GM12875 (cell line): ENCODE measurements around the gene LST1.

Experiments
- H3K4me3 ChIP-seq: one replicate; pipeline ENCODE4 v1.5.1; 2011; ENCODE audit warnings: low read depth, low read length, control low read depth
- CTCF ChIP-seq: IDR thresholded peaks from 2 replicates; pipeline ENCODE4 v1.5.1; 2011; ENCODE audit warnings: low read depth, mild to moderate bottlenecking, control low read depth, inconsistent platforms, low read length, moderate library complexity, borderline replicate concordance; ENCODE audit not compliant: insufficient read depth

LST1 gene

GRCh38 chr6:31607317-31607716 lies 21.2 kb downstream of the LST1 start:
- no peak for TF ChIP-seq CTCF
- no peak overlapping the region for H3K4me3 ChIP-seq

GRCh38 chr6:31609519-31610406 lies 23.7 kb downstream of the LST1 start:
- H3K4me3 ChIP-seq, result no peak overlapping the region
- no peak for TF ChIP-seq CTCF

GRCh38 chr6:31610968-31611367 lies 24.9 kb downstream of the LST1 start:
- H3K4me3 ChIP-seq, result no peak overlapping the region
- no peak for TF ChIP-seq CTCF

GRCh38 chr6:31614075-31614619 lies 28.1 kb downstream of the LST1 start:
- H3K4me3 ChIP-seq, result no peak overlapping the region
- no peak for TF ChIP-seq CTCF

GRCh38 chr6:31614684-31615578 lies 28.9 kb downstream of the LST1 start, which contains the start of gene AIF1:
Gene AIF1, plus strand, starts transcription at chr6:31615234. Its CDS starts 96 bp downstream, at chr6:31615330.
- peak within 1 kb of the TSS; percentile 34 for H3K4me3 ChIP-seq
- TF ChIP-seq CTCF, result no peak

- H3K4me3 ChIP-seq, result peak overlapping the region; percentile 34
- TF ChIP-seq CTCF, result no peak
Observed at GRCh38 chr6:31615748-31616147, 29.7 kb downstream of the LST1 start.
